Esophagus muscularis mucosa (tissue), 4 donors: ENCODE measurements around the gene CCDC6. TPM values are rescaled to one million over a fixed set of nuclear protein-coding genes. Genes with fewer than 3 reads are reported as not detected.

ENCODE experiments used
- DNase-seq: peaks from one replicate; pipeline ENCODE4 v3.0.0-alpha.2; 2017; ENCODE audit errors: extremely low spot score
- H3K27ac ChIP-seq, 4 donors: fragments of 200-600 bp; sonication (generic); replicated peaks in 1 of 4; 1 replicate in 3 of 4; 2 replicates in 1 of 4; pipeline ENCODE4 v1.5.1; 2016 to 2019; ENCODE audit warnings: mild to moderate bottlenecking in 1 of 4
- H3K27me3 ChIP-seq, 4 donors: fragments of 200-600 bp; sonication (generic); one replicate each; pipeline versions ENCODE4 v1.5.1 to v1.6.0; 2016 to 2019
- H3K36me3 ChIP-seq, 4 donors: fragments of 200-600 bp; sonication (generic); one replicate each; pipeline ENCODE4 v1.5.1; 2016 to 2019
- H3K4me1 ChIP-seq, 4 donors: fragments of 200-600 bp; sonication (generic); one replicate each; pipeline ENCODE4 v1.5.1; 2016 to 2019
- H3K4me3 ChIP-seq, 4 donors: fragments of 200-600 bp; sonication (generic); 1 replicate in 2 of 4; 2 replicates in 2 of 4; pipeline ENCODE4 v1.5.1; 2016 to 2019; ENCODE audit warnings: mild to moderate bottlenecking in 4 of 4, moderate library complexity in 1 of 4
- H3K9me3 ChIP-seq, 4 donors: fragments of 200-600 bp; sonication (generic); 1 replicate in 3 of 4; 2 replicates in 1 of 4; pipeline ENCODE4 v1.5.1; 2016 to 2019
- EP300 ChIP-seq: sonication (generic); formaldehyde crosslinking; IDR thresholded peaks from one replicate; pipeline ENCODE4 v1.6.1; 2017; ENCODE audit warnings: antibody characterized with exemption
- POLR2A ChIP-seq: fragments of 450-650 bp; IDR thresholded peaks from one replicate; pipeline ENCODE4 v1.6.1; 2017; ENCODE audit warnings: antibody characterized with exemption, moderate library complexity, mild to moderate bottlenecking, low read depth
- POLR2AphosphoS5 ChIP-seq, 2 donors: sonication (generic); formaldehyde crosslinking; IDR thresholded peaks; one replicate each; pipeline ENCODE4 v1.6.1; 2017; ENCODE audit warnings: antibody characterized with exemption in 2 of 2
- WGBS: methylation state at CpG from one replicate; pipeline ENCODE4 v1.1.5; 2018; 5-methylcytosine and 5-hydroxymethylcytosine counted together
- intact Hi-C: fragments of 100-400 bp; cut with DNase I; formaldehyde crosslinking; loops from one replicate; pipeline ENCODE4 v1.15.1; 2023
- total RNA-seq, 4 donors: library from RNA; depleted of rRNA; stranded (reverse); fragments of >200 nt; gene quantifications; one replicate each; pipeline versions ENCODE4 v1.1.0 to v1.2.1, GENCODE V29; 2016
- TF ChIP-seq, protein P1 (sequence below), 3 experiments: fragments of 200-600 bp in 2 of 3; fragments of 450-650 bp in 1 of 3; sonication (generic) in 2 of 3; IDR thresholded peaks; one replicate each; pipeline ENCODE4 v1.5.1; 2017 to 2019; ENCODE audit warnings: antibody characterized with exemption in 3 of 3, mild to moderate bottlenecking in 2 of 3, moderate library complexity in 1 of 3

CCDC6 gene
- total RNA-seq, 4 donors from 2014 or later: 41.4 to 71.0 (median 57.2) TPM

DNA sequence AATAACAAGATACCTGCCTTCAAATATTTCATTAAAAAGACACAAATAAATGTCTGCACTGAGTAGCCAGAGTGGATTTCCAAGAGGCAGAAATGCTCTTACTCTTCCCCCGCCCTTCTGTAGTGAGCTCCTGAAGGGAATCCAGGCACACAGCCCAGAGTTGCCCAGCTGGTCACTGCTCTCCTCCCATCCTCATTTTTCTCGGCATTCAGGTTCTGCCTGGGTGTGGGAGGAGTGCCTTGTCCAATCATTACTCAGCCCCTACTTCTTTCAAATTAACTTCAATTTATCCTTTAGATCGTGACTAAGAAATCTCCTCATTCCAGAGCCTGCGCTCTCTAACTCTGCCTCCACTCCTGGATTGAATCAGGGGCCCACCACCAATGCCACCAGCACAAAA, 12.2 kb downstream of the CCDC6 start:
- H3K4me1 ChIP-seq: peaks cover 61 to 98% (median 95%) of the 10 kb centered on the region in 4 donors
- intact Hi-C loops: no loop called here
- DNase-seq: no peak

DNA sequence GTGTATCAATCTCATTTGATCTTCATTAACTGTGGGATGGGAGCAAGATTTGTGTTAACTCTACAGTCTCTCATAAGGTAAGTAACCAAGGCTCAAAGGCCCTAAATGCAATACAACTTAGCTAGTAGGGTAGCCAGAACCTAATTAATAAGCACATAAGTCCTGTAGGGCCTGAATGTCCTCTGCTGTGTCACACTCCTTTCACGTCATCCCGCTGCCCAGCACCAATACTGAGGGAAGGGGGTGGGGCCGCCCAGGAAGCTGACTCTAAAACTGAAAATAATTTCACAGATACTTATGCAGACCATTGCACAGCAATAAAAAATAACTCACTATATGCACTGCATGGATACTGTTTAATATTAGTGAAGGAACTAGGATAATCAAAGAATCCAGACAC, 13.7 kb downstream of the CCDC6 start:
- H3K36me3 ChIP-seq: peaks cover 0 to 16% (median 6%) of the 10 kb centered on the region in 4 donors
- H3K9me3 ChIP-seq: no peaks in the 10 kb centered on the region
- H3K4me3 ChIP-seq: no peak overlapping the region
- peaks cover 52 to 97% (median 94%) of the 10 kb centered on the region in 4 donors for H3K4me1 ChIP-seq
- no peak for DNase-seq
- no peaks in the 10 kb centered on the region for H3K27me3 ChIP-seq
- intact Hi-C loops: no loop called here
- 78% methylated on average over 3 of the region's 3 CpGs for WGBS
- H3K27ac ChIP-seq: peak overlapping the region; percentile 61 to 80 (median 70)
- peak in 1 of 2 donors; percentile 9 for TF ChIP-seq POLR2AphosphoS5 (IDR thresholded peaks at IDR 0.05)
- no peak for TF ChIP-seq EP300

More for the DNA sequence above, 12.2 kb downstream of the CCDC6 start:
- no peak overlapping the region for H3K4me3 ChIP-seq
- H3K9me3 ChIP-seq: no peaks in the 10 kb centered on the region
- H3K27me3 ChIP-seq: no peaks in the 10 kb centered on the region
- TF ChIP-seq POLR2A (no peak), EP300 (no peak), POLR2AphosphoS5 (IDR thresholded peaks at IDR 0.05) (peak in 1 of 2 donors; percentile 42)
- TF ChIP-seq, protein P1, sequence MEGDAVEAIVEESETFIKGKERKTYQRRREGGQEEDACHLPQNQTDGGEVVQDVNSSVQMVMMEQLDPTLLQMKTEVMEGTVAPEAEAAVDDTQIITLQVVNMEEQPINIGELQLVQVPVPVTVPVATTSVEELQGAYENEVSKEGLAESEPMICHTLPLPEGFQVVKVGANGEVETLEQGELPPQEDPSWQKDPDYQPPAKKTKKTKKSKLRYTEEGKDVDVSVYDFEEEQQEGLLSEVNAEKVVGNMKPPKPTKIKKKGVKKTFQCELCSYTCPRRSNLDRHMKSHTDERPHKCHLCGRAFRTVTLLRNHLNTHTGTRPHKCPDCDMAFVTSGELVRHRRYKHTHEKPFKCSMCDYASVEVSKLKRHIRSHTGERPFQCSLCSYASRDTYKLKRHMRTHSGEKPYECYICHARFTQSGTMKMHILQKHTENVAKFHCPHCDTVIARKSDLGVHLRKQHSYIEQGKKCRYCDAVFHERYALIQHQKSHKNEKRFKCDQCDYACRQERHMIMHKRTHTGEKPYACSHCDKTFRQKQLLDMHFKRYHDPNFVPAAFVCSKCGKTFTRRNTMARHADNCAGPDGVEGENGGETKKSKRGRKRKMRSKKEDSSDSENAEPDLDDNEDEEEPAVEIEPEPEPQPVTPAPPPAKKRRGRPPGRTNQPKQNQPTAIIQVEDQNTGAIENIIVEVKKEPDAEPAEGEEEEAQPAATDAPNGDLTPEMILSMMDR (IDR thresholded peaks at IDR 0.05): no peak
- peaks cover 0 to 12% (median 6%) of the 10 kb centered on the region in 4 donors for H3K36me3 ChIP-seq
- WGBS: 25% methylated on average over 4 of the region's 4 CpGs
- H3K27ac ChIP-seq: peak overlapping the region; percentile 62 to 80 (median 77)

DNA sequence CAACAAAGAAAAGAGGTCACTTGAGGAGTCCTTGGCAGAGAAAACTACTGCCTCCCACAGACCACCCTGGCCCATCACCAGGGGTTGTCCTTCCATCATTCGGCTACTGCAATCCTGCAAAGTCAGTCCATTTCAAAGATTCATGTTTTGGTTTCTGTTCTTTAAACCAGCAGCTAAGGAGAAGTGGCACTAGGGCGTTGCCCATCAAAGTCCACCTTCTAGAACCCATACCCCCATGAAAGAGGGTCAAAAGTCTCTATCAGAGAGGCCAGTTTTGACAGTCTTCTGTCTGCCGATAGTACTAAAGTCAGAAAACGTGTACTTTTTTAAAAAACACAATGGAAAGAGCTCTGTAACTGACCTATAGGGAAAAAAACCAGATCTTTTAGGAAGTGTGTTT, 14.4 kb downstream of the CCDC6 start:
- Histone ChIP-seq H3K27me3 (no peaks in the 10 kb centered on the region), H3K4me1 (peaks cover 52 to 97% (median 88%) of the 10 kb centered on the region in 4 donors), H3K9me3 (no peaks in the 10 kb centered on the region), H3K36me3 (peaks cover 0 to 16% (median 6%) of the 10 kb centered on the region in 4 donors), H3K27ac (peak overlapping the region; percentile 61 to 80 (median 70)), H3K4me3 (no peak overlapping the region)
- WGBS: 81% methylated on average over 4 of the region's 4 CpGs
- no peak for DNase-seq
- intact Hi-C loops: no loop called here
- TF ChIP-seq POLR2A (no peak), POLR2AphosphoS5 (IDR thresholded peaks at IDR 0.05) (no peak), EP300 (no peak)
- TF ChIP-seq, protein P1 (IDR thresholded peaks at IDR 0.05): no peak

DNA sequence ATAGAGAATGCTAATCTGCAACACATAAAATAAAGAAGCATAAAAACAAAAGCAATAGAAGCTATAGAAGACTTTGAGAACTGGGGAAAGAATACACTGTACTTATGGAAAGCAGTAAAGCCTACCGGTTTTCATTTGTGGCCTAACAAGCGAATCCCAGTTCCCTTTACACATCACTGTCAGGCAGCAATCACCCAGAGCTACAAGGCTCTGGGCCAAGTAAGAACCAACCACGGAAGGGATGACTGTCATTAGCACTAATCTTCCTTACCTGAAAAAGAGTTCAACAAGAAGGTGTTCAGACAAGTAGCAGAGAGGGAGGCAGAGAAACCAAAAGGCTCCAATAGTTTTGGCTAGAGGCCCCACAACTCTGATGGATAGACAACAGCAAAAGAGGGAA, 15.0 kb downstream of the CCDC6 start:
- H3K9me3 ChIP-seq: no peaks in the 10 kb centered on the region
- H3K27me3 ChIP-seq: no peaks in the 10 kb centered on the region
- no peak overlapping the region for H3K4me3 ChIP-seq
- peaks cover 0 to 16% (median 6%) of the 10 kb centered on the region in 4 donors for H3K36me3 ChIP-seq
- H3K27ac ChIP-seq: peak overlapping the region; percentile 61 to 80 (median 70)
- intact Hi-C loops: no loop called here
- TF ChIP-seq EP300: no peak
- TF ChIP-seq, protein P1 (IDR thresholded peaks at IDR 0.05): no peak
- no peak for TF ChIP-seq POLR2A
- no peak for TF ChIP-seq POLR2AphosphoS5 (IDR thresholded peaks at IDR 0.05)
- DNase-seq: no peak
- 65% methylated on average over 3 of the region's 3 CpGs for WGBS
- H3K4me1 ChIP-seq: peaks cover 49 to 97% (median 86%) of the 10 kb centered on the region in 4 donors

DNA sequence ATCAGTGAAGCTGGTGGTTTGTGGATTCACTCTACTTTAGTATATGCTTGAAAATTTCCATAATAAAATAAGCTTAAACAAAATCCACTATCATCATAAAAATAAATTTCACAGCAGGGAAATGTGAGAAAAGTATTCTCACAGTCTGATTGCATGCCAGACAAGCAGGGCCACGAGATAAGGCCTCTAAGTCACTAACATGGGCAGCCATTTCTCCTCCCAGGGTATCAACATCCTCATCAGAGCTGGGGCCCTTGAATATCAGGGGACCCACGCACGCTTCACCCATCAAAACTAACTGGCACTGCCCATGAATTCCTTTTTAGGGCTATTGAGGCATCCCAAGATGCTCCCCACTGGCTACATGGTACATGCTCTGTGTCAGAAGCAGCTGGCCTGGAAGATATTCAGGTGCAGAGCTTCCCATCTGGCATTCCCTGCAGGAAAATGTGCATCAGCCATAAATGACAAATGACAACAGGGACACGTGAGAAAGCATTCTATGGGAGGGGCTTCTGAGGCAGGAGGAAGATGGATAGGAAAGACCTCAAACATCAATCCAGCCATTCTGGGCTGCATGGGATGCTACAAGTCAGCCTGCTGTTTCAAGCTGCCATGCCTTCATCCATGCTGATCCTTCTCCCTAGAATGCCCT, 17.4 kb downstream of the CCDC6 start:
- Histone ChIP-seq H3K9me3 (no peaks in the 10 kb centered on the region), H3K4me1 (peaks cover 34 to 95% (median 81%) of the 10 kb centered on the region in 4 donors), H3K27ac (no peak overlapping the region), H3K4me3 (no peak overlapping the region), H3K36me3 (peaks cover 0 to 16% (median 6%) of the 10 kb centered on the region in 4 donors), H3K27me3 (no peaks in the 10 kb centered on the region)
- no peak for TF ChIP-seq POLR2AphosphoS5 (IDR thresholded peaks at IDR 0.05)
- TF ChIP-seq EP300: no peak
- TF ChIP-seq POLR2A: no peak
- TF ChIP-seq, protein P1 (IDR thresholded peaks at IDR 0.05): no peak
- intact Hi-C loops: no loop called here
- DNase-seq: no peak
- 78% methylated on average over 4 of the region's 4 CpGs for WGBS
